Prostate gland (tissue), 2 donors: ENCODE data around the gene KLHL2. TPM values are rescaled to one million over a fixed set of nuclear protein-coding genes. Genes with fewer than 3 reads are reported as not detected.
"Not testable (repeated sequence)": the region's sequence is repeated elsewhere in the genome, so short reads cannot be mapped to it uniquely, and the experiment has no call there.

Source experiments
- DNase-seq: peaks from one replicate; pipeline ENCODE4 v3.0.0-alpha.2; 2019; ENCODE audit warnings: low spot score
- H3K27ac ChIP-seq, 2 donors: fragments of 200-600 bp; sonication (generic); 2 replicates each; pipeline ENCODE4 v1.5.1; 2017 to 2019
- H3K27me3 ChIP-seq: fragments of 200-600 bp; sonication (generic); replicated peaks from 2 replicates; pipeline ENCODE4 v1.5.1; 2019; ENCODE audit not compliant: insufficient read depth
- H3K36me3 ChIP-seq, 2 donors: fragments of 200-600 bp; sonication (generic); 1 replicate in 1 of 2; 2 replicates in 1 of 2; pipeline versions ENCODE4 v1.5.1 to v1.8.1; 2017 to 2019
- H3K4me1 ChIP-seq: fragments of 200-600 bp; sonication (generic); replicated peaks from 2 replicates; pipeline ENCODE4 v1.5.1; 2019
- H3K4me3 ChIP-seq, 2 donors: fragments of 200-600 bp; sonication (generic); 2 replicates each; pipeline ENCODE4 v1.5.1; 2017 to 2019
- H3K9me3 ChIP-seq: fragments of 200-600 bp; sonication (generic); 2 replicates; pipeline ENCODE4 v1.5.1; 2017
- POLR2A ChIP-seq: fragments of 450-650 bp; IDR thresholded peaks from one replicate; pipeline ENCODE4 v1.6.1; 2016; ENCODE audit warnings: antibody characterized with exemption, mild to moderate bottlenecking
- POLR2AphosphoS5 ChIP-seq: sonication (generic); formaldehyde crosslinking; IDR thresholded peaks from one replicate; pipeline ENCODE4 v1.6.1; 2017; ENCODE audit warnings: antibody characterized with exemption
- WGBS: methylation state at CpG from one replicate; pipeline ENCODE4 v1.1.5; 2018; 5-methylcytosine and 5-hydroxymethylcytosine counted together
- intact Hi-C: fragments of 100-400 bp; cut with DNase I; formaldehyde crosslinking; loops from one replicate; pipeline ENCODE4 v1.14.2; 2022
- total RNA-seq, 2 donors: library from RNA; depleted of rRNA; stranded (reverse); fragments of >200 nt; gene quantifications; one replicate each; pipeline ENCODE4 v1.1.0, GENCODE V29; 2016
- TF ChIP-seq, protein P1 (sequence below), 4 experiments: fragments of 200-600 bp in 2 of 4; fragments of 450-650 bp in 2 of 4; sonication (generic) in 2 of 4; IDR thresholded peaks; 1 replicate in 3 of 4; 2 replicates in 1 of 4; pipeline ENCODE4 v1.5.1; 2016 to 2019; ENCODE audit warnings: antibody characterized with exemption in 4 of 4, mild to moderate bottlenecking in 2 of 4, moderate library complexity in 2 of 4

The KLHL2 gene
- total RNA-seq, 2 donors from 2014 or later, result 20.4 to 22.2 TPM

DNA sequence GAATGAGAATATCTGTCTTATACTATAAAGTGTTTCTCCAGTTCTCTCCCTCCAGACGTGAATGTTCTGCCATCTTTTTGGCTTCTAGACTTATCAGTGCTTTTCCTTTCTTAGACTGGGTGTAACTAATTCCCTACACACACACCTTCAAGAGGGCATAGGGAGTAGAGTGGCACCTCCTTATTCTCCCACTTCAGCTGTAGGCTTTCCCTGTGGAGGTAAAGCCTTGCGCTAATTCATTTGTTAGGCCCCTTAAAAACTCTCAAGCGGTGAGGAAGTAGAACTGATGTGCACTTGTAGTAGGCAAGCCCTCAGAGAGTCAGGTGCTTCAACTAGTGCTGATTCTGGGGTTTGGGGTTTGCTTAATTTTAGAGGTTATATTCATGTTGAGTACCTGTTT lies 10.0 kb downstream of the KLHL2 start:
- intact Hi-C loops, result no loop called here
- DNase-seq, result no peak
- no peaks in the 10 kb centered on the region for H3K36me3 ChIP-seq
- H3K4me1 ChIP-seq, result no peaks in the 10 kb centered on the region
- TF ChIP-seq POLR2AphosphoS5, result no peak
- no peak for TF ChIP-seq POLR2A
- TF ChIP-seq, protein P1, sequence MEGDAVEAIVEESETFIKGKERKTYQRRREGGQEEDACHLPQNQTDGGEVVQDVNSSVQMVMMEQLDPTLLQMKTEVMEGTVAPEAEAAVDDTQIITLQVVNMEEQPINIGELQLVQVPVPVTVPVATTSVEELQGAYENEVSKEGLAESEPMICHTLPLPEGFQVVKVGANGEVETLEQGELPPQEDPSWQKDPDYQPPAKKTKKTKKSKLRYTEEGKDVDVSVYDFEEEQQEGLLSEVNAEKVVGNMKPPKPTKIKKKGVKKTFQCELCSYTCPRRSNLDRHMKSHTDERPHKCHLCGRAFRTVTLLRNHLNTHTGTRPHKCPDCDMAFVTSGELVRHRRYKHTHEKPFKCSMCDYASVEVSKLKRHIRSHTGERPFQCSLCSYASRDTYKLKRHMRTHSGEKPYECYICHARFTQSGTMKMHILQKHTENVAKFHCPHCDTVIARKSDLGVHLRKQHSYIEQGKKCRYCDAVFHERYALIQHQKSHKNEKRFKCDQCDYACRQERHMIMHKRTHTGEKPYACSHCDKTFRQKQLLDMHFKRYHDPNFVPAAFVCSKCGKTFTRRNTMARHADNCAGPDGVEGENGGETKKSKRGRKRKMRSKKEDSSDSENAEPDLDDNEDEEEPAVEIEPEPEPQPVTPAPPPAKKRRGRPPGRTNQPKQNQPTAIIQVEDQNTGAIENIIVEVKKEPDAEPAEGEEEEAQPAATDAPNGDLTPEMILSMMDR (IDR thresholded peaks at IDR 0.05), result no peak
- WGBS, result 80% methylated on average over 3 of the region's 3 CpGs
- H3K27me3 ChIP-seq, result no peaks in the 10 kb centered on the region
- no peak overlapping the region for H3K4me3 ChIP-seq
- H3K27ac ChIP-seq, result no peak overlapping the region
- H3K9me3 ChIP-seq, result no peaks in the 10 kb centered on the region

DNA sequence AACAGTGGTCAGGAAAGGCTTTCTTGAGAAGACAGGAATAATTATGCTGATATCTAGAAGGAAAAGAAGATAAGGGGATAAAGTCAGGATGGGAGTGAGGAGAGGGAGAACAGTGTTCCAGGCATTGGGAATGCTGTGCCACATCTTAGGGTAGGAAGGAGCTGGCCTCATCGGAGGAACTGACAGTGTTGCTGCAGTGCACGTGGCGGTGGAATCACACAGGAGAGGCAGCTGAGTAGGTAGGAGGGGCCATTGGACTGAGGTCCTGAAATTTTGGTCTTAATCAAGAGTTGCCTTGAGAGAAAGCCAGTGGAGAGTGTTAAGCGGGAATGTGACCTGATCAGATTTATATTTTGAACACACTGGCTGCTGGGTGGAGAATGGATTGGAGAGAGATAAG lies 13.9 kb downstream of the KLHL2 start:
- H3K4me1 ChIP-seq, H3K4me3 ChIP-seq, DNase-seq, H3K9me3 ChIP-seq, intact Hi-C loops, H3K36me3 ChIP-seq, H3K27ac ChIP-seq, H3K27me3 ChIP-seq: not testable (repeated sequence)
- WGBS, result 54% methylated on average over 4 of the region's 4 CpGs

DNA sequence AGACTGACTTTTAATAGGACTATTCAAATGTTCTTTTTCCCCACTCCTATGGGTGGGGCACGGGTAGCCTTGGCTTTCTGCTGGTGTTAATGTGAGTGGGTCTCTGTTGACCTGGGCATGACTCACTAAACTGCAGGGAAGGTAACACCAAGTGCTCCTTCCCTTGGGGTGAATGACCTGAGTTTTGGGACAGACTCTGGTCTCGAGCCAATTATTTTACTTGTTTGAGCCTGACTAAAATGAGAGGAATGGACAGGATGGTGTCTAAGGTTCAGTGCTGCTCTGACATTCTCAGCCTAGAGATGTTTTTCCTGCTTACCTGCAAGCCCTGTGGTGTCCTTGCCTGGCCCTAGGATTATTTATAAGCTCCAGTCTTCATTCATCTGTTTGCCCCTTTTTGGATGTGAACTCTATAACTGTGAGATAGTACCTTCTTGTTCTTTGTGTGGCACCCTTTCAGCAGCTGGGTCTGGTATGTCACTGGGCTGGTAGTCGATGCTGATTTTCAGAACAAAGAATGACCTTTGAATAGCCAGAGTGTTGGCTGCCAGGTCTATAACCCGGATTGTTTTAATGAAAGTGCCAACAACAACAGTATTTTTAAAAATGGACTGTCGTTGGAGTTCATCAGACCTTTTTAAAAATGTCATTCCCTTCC lies 14.8 kb downstream of the KLHL2 start:
- peak; percentile 38 for DNase-seq
- peak overlapping the region; percentile 41 to 57 for H3K27ac ChIP-seq
- H3K27me3 ChIP-seq, H3K4me3 ChIP-seq, intact Hi-C loops, H3K4me1 ChIP-seq, H3K36me3 ChIP-seq, H3K9me3 ChIP-seq: not testable (repeated sequence)
- 29% methylated on average over 5 of the region's 5 CpGs for WGBS

DNA sequence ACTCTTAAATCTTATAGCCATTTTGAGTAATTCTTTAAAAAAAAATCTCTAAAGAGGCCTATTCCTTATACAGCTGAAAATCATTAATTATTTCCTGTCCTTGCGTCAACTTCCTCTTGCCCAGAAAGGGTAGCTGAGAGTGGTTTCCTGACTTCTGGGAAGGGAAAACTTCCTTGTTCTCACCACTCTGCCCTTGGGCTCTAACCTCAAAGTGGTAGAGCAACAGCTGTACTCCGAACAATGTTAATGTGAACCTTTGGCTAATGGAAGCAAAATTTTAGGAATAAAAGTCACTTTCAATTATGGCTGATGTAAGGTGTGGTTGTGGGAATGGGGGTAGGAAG lies 15.3 kb downstream of the KLHL2 start:
- Histone ChIP-seq H3K9me3 (no peaks in the 10 kb centered on the region), H3K27me3 (no peaks in the 10 kb centered on the region), H3K4me3 (no peak overlapping the region), H3K4me1 (no peaks in the 10 kb centered on the region), H3K36me3 (no peaks in the 10 kb centered on the region), H3K27ac (peak overlapping the region; percentile 41 to 57)
- WGBS, result 41% methylated on average over 2 of the region's 2 CpGs
- intact Hi-C loops, result no loop called here
- TF ChIP-seq POLR2A, result no peak
- peak; percentile 10 for TF ChIP-seq POLR2AphosphoS5
- no peak for DNase-seq

- H3K27me3 ChIP-seq, H3K9me3 ChIP-seq, H3K36me3 ChIP-seq, H3K4me1 ChIP-seq, DNase-seq, H3K4me3 ChIP-seq, intact Hi-C loops, H3K27ac ChIP-seq: not testable (repeated sequence)
- WGBS, result 87% methylated on average over 2 of the region's 2 CpGs
These were observed 20.0 kb downstream of the KLHL2 start for GRCh38 chr4:165227401-165227800.

GRCh38 chr4:165229490-165230200 lies 22.3 kb downstream of the KLHL2 start:
- DNase-seq, H3K27ac ChIP-seq, H3K4me1 ChIP-seq, H3K4me3 ChIP-seq, H3K9me3 ChIP-seq, intact Hi-C loops, H3K27me3 ChIP-seq, H3K36me3 ChIP-seq: not testable (repeated sequence)
- 71% methylated on average over 4 of the region's 4 CpGs for WGBS

- DNase-seq, intact Hi-C loops, H3K4me1 ChIP-seq, H3K9me3 ChIP-seq, H3K27me3 ChIP-seq, H3K36me3 ChIP-seq, H3K4me3 ChIP-seq, H3K27ac ChIP-seq: not testable (repeated sequence)
- 87% methylated on average over 4 of the region's 4 CpGs for WGBS
These were observed 25.5 kb downstream of the KLHL2 start for GRCh38 chr4:165232623-165233433.
